ENCODE results near the gene PRR20G. TPM values are rescaled to one million over a fixed set of nuclear protein-coding genes. Genes with fewer than 3 reads are reported as not detected.
A peak's percentile ranks its signal among the peaks of the same experiment; 100 is the strongest.

PRR20G gene
- not detected for total RNA-seq
- not detected for polyA plus RNA-seq (ENCODE audit: insufficient read length in 6 of 6)
- long read RNA-seq, donor 1: 0 reads
- long read RNA-seq, donor 2: 0 reads
- long read RNA-seq, donor 3: 0 reads
- long read RNA-seq, donor 4: 0 reads
- long read RNA-seq, donor 5: 0 reads
- long read RNA-seq, donor 6: 0 reads
- long read RNA-seq, donor 7: 0 reads
- long read RNA-seq, donor 8: 0 reads
- long read RNA-seq, donor 9: 0 reads
- long read RNA-seq, donor 10: 0 reads
- long read RNA-seq, donor 11: 0 reads
- long read RNA-seq, donor 12: 0 reads

DNA sequence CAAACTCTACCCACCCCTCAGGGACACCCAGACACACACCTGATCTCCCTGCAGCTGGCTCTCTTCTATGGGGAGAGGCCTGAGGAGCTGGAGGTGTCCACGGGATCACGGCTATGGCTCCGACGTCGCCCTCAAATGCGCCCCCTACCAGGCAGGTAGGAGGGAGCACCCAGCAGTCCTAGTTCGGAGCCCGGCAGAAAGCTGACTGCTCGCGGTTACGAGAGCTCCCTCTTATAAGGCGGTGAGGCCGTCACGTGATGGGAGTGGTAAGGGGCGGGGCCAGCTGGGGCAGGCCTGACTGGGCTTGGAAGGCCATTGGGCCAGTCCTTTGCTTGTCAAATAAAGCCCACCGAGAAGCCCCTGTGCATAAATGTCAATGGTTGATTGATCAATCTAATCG lies at the start of gene PRR20G:
PRR20G (minus strand) TSS at position 207 of the 400 bp plus-strand sequence. CDS start 681 bp downstream, outside the sequence.
- intact Hi-C loops (cut with DNase I): no loop called here
- peak in 1 of 4 donors; percentile 76 for DNase-seq

GRCh38 chr3:127337001-127337400 lies 49.2 kb upstream of the PRR20G start:
- Histone ChIP-seq H3K36me3 (no peaks in the 10 kb centered on the region), H3K4me1 (no peaks in the 10 kb centered on the region), H3K27ac (no peak overlapping the region), H3K4me3 (no peak overlapping the region), H3K9me3 (peaks cover 0 to 6% of the 10 kb centered on the region in 2 donors), H3K27me3 (peaks cover 15 to 48% of the 10 kb centered on the region in 2 donors)
- DNase-seq: no peak
- intact Hi-C loops (cut with DNase I): no loop called here
- TF ChIP-seq, protein P1, sequence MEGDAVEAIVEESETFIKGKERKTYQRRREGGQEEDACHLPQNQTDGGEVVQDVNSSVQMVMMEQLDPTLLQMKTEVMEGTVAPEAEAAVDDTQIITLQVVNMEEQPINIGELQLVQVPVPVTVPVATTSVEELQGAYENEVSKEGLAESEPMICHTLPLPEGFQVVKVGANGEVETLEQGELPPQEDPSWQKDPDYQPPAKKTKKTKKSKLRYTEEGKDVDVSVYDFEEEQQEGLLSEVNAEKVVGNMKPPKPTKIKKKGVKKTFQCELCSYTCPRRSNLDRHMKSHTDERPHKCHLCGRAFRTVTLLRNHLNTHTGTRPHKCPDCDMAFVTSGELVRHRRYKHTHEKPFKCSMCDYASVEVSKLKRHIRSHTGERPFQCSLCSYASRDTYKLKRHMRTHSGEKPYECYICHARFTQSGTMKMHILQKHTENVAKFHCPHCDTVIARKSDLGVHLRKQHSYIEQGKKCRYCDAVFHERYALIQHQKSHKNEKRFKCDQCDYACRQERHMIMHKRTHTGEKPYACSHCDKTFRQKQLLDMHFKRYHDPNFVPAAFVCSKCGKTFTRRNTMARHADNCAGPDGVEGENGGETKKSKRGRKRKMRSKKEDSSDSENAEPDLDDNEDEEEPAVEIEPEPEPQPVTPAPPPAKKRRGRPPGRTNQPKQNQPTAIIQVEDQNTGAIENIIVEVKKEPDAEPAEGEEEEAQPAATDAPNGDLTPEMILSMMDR (IDR thresholded peaks at IDR 0.05): no peak
- no peak for ATAC-seq

More for the DNA sequence above, at the start of gene PRR20G:
- H3K4me3 ChIP-seq: no peak within 1 kb of the TSS
- H3K36me3 ChIP-seq: no peaks in the 10 kb centered on the region
- H3K4me1 ChIP-seq: no peaks in the 10 kb centered on the region
- no peak within 1 kb of the TSS for H3K27ac ChIP-seq
- TF ChIP-seq, protein P1 (IDR thresholded peaks at IDR 0.05): no peak
- ATAC-seq: no peak
- H3K9me3 ChIP-seq: no peaks in the 10 kb centered on the region
- no peaks in the 10 kb centered on the region for H3K27me3 ChIP-seq

DNA sequence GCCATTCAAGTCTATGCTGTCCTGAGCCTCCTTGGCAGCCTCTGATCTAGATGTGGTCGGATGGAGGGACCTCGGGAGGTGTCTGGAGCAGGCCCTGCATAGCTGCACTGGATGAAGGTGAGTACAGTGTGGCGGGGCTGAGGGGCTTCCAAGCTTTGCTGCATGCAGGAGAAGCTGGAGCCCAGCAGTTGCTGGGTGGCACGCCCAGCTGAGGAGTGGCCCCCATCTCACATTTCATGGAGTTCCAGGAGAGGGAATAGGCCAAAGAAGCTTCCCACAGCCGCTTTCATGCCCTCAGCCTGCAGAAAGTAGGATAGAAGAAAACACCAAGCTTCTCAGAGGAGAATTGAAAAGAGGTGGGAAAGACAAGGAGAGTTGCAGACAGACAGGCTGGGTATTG lies 48.3 kb upstream of the PRR20G start:
- H3K4me3 ChIP-seq: no peak overlapping the region
- TF ChIP-seq, protein P1 (IDR thresholded peaks at IDR 0.05): no peak
- intact Hi-C loops (cut with DNase I): no loop called here
- H3K9me3 ChIP-seq: peaks cover 0 to 13% of the 10 kb centered on the region in 2 donors
- H3K27me3 ChIP-seq: peaks cover 15 to 46% of the 10 kb centered on the region in 2 donors
- H3K4me1 ChIP-seq: no peaks in the 10 kb centered on the region
- H3K27ac ChIP-seq: no peak overlapping the region
- DNase-seq (no peak), ATAC-seq (no peak)
- no peaks in the 10 kb centered on the region for H3K36me3 ChIP-seq

GRCh38 chr3:127330385-127330784 lies 42.5 kb upstream of the PRR20G start:
- TF ChIP-seq, protein P1 (IDR thresholded peaks at IDR 0.05): no peak
- intact Hi-C loops (cut with DNase I): no loop called here
- DNase-seq: no peak
- Histone ChIP-seq H3K27ac (no peak overlapping the region), H3K4me3 (no peak overlapping the region), H3K9me3 (peaks cover 0 to 29% of the 10 kb centered on the region in 2 donors), H3K4me1 (no peaks in the 10 kb centered on the region), H3K27me3 (no peaks in the 10 kb centered on the region), H3K36me3 (no peaks in the 10 kb centered on the region)
- no peak for ATAC-seq

DNA sequence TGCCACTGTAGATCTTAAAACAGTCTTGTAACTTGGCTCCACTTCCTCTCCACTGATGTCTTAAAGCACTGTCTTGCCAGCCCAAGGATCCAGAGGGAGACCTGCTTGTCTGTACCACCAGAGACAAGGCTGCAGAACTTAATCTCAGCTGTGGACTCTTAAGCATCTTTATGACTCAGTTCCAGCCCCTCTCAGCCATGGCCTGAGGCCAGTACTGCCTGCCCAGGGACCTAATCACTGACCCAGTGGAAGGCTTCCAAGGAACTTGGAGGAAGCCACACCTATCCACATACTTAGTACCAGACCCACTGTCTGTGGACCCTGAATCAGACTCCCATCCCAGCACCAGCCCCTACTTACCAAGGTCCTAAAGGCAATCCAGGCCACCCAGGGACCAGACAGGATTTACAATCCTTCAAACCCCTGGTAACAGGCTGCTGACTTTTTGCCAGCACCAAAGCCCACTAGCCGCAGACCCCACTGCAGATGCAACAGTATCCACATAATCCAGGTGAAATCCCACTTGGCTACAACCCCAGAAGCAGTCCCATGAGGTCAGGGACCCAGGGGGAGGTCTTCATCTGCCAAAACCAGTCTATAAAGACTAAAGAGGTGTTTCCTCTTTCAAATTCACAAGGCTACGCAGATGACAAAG lies 41.9 kb upstream of the PRR20G start:
- H3K36me3 ChIP-seq: no peaks in the 10 kb centered on the region
- DNase-seq (no peak), ATAC-seq (no peak)
- H3K4me3 ChIP-seq: no peak overlapping the region
- H3K4me1 ChIP-seq: no peaks in the 10 kb centered on the region
- TF ChIP-seq, protein P1 (IDR thresholded peaks at IDR 0.05): no peak
- H3K27ac ChIP-seq: no peak overlapping the region
- intact Hi-C loops (cut with DNase I): no loop called here
- peaks cover 0 to 29% of the 10 kb centered on the region in 2 donors for H3K9me3 ChIP-seq
- no peaks in the 10 kb centered on the region for H3K27me3 ChIP-seq
